ENCODE results near the gene MAZ. TPM values are rescaled to one million over a fixed set of nuclear protein-coding genes. Genes with fewer than 3 reads are reported as not detected.
A peak's percentile ranks its signal among the peaks of the same experiment; 100 is the strongest.

MAZ gene
- total RNA-seq, 1 experiment from 2014 or later = 256 TPM

DNA sequence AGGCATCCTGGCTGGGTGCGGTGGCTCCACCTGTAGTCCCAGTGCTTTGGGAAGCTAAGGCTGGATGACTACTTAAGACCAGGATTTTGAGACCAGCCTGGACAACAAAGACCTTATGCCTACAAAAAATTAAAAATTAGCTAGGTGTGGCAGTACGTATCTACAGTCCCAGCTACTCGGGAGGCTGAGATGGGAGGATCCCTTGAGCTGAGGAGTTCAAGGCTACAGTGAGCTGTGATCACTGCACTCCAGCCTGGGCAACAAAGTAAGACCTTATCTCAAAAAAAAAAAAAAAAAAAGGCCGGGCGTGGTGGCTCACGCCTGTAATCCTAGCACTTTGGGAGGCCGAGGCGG is 20.0 kb downstream of the MAZ start:
- ChIA-PET POLR2A (interaction anchor here (0.7 to 1.2 kb wide), 2 partner anchors 15 to 205 kb away, joined by 3 read pairs; partner anchors contain the start of gene TLCD3B), RAD21 (ENCODE audit: low non-redundant PET in 1 of 2, low total read pairs in 2 of 2, uncharacterized antibody in 2 of 2, unreplicated experiment in 2 of 2) (no interaction called here), CTCF (interaction anchor here (2.2 to 4.9 kb wide), 2 partner anchors 10 to 22 kb away, joined by 12 to 29 read pairs; partner anchors contain the start of gene PAGR1)
- H4K20me1 ChIP-seq (ENCODE audit: insufficient read depth) = no peaks in the 10 kb centered on the region
- BruUV-seq (replicated peaks) = no TSS peak
- ATAC-seq = no peak
- TF ChIP-seq EGR1 (IDR thresholded peaks at IDR 0.05; ENCODE audit: low read depth) (no peak), SIN3A (IDR thresholded peaks at IDR 0.05; ENCODE audit: low read depth) (no peak)
- no peak overlapping the region for H2AFZ ChIP-seq (ENCODE audit: low read depth, low read length, poor library complexity, severe bottlenecking)
- no peaks in the 10 kb centered on the region for H3K36me3 ChIP-seq (ENCODE audit: control insufficient read depth in 1 of 2, insufficient read depth in 2 of 2, low read length in 2 of 2)
- H3K79me2 ChIP-seq (ENCODE audit: insufficient read depth, low read length) = peaks cover 28% of the 10 kb centered on the region
- peak overlapping the region; percentile 56 for H3K9ac ChIP-seq (ENCODE audit: low read length)
- H3K4me1 ChIP-seq (ENCODE audit: control insufficient read depth in 1 of 2, insufficient read depth in 2 of 2, low read length in 2 of 2) = peaks cover 71 to 90% of the 10 kb centered on the region in 2 experiments
- no peaks in the 10 kb centered on the region for H3K27me3 ChIP-seq (ENCODE audit: insufficient read depth, low read length)
- intact Hi-C loops (cut with micrococcal nuclease) = no loop called here
- H3K4me2 ChIP-seq (ENCODE audit: low read length) = peak overlapping the region; percentile 78
- no peaks in the 10 kb centered on the region for H3K9me2 ChIP-seq (ENCODE audit: insufficient read depth)
- peak overlapping the region; percentile 98 for H3K27ac ChIP-seq (ENCODE audit: low read depth, low read length)
- H3K4me3 ChIP-seq (replicated peaks in 1 of 2; ENCODE audit: low read depth in 1 of 2, low read length in 2 of 2) = no peak overlapping the region
- no peak for DNase-seq (ENCODE audit: low read depth, low spot score)
- H3K9me3 ChIP-seq (ENCODE audit: control insufficient read depth in 1 of 2, insufficient read depth in 1 of 2, low read depth in 1 of 2, low read length in 2 of 2) = no peaks in the 10 kb centered on the region

DNA sequence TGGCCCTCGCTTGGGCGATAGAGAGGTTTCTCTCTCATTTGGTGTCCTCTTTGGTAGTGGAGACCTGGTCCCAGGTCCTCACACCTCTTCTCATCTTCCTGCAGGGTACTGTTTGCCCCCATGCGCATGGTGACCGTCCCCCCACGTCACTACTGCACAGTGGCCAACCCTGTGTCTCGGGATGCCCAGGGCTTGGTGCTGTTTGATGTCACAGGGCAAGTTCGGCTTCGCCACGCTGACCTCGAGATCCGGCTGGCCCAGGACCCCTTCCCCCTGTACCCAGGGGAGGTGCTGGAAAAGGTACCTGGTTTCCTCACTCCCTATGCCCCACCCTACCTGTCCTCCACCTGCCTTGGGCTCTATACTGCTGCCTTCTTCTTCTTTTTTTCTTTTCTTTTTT is 24.4 kb downstream of the MAZ start:
- ChIA-PET POLR2A (no interaction called here), RAD21 (ENCODE audit: low non-redundant PET in 1 of 2, low total read pairs in 2 of 2, uncharacterized antibody in 2 of 2, unreplicated experiment in 2 of 2) (no interaction called here), CTCF (no interaction called here)
- Histone ChIP-seq H3K79me2 (ENCODE audit: insufficient read depth, low read length) (no peaks in the 10 kb centered on the region; the same call in 1 of the 2 replicates), H3K4me2 (ENCODE audit: low read length) (no peak overlapping the region), H3K4me3 (replicated peaks in 1 of 2; ENCODE audit: low read depth in 1 of 2, low read length in 2 of 2) (no peak overlapping the region), H2AFZ (ENCODE audit: low read depth, low read length, poor library complexity, severe bottlenecking) (no peak overlapping the region), H4K20me1 (ENCODE audit: insufficient read depth) (no peaks in the 10 kb centered on the region), H3K36me3 (ENCODE audit: control insufficient read depth in 1 of 2, insufficient read depth in 2 of 2, low read length in 2 of 2) (peaks cover 2 to 4% of the 10 kb centered on the region in 2 experiments; a peak in 2 of 4 replicates), H3K4me1 (ENCODE audit: control insufficient read depth in 1 of 2, insufficient read depth in 2 of 2, low read length in 2 of 2) (peaks cover 28 to 50% of the 10 kb centered on the region in 2 experiments), H3K9me3 (ENCODE audit: control insufficient read depth in 1 of 2, insufficient read depth in 1 of 2, low read depth in 1 of 2, low read length in 2 of 2) (no peaks in the 10 kb centered on the region), H3K27ac (ENCODE audit: low read depth, low read length) (no peak overlapping the region), H3K9me2 (ENCODE audit: insufficient read depth) (no peaks in the 10 kb centered on the region), H3K27me3 (ENCODE audit: insufficient read depth, low read length) (no peaks in the 10 kb centered on the region), H3K9ac (ENCODE audit: low read length) (no peak overlapping the region)
- no TSS peak for BruUV-seq (replicated peaks)
- TF ChIP-seq, protein P1, sequence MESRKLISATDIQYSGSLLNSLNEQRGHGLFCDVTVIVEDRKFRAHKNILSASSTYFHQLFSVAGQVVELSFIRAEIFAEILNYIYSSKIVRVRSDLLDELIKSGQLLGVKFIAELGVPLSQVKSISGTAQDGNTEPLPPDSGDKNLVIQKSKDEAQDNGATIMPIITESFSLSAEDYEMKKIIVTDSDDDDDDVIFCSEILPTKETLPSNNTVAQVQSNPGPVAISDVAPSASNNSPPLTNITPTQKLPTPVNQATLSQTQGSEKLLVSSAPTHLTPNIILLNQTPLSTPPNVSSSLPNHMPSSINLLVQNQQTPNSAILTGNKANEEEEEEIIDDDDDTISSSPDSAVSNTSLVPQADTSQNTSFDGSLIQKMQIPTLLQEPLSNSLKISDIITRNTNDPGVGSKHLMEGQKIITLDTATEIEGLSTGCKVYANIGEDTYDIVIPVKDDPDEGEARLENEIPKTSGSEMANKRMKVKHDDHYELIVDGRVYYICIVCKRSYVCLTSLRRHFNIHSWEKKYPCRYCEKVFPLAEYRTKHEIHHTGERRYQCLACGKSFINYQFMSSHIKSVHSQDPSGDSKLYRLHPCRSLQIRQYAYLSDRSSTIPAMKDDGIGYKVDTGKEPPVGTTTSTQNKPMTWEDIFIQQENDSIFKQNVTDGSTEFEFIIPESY (IDR thresholded peaks at IDR 0.05; ENCODE audit: extremely low read depth, insufficient replicate concordance, low read length) = no peak
- no peak for TF ChIP-seq ZFX (IDR thresholded peaks at IDR 0.05)
- TF ChIP-seq CBX3 (IDR thresholded peaks at IDR 0.05; ENCODE audit: low read depth) = no peak
- no peak for TF ChIP-seq SP1 (IDR thresholded peaks at IDR 0.05; ENCODE audit: low read depth)
- no peak for TF ChIP-seq POLR2AphosphoS5 (IDR thresholded peaks at IDR 0.05; ENCODE audit: low read depth, low read length)
- intact Hi-C loops (cut with micrococcal nuclease) = no loop called here
- ATAC-seq (no peak), DNase-seq (ENCODE audit: low read depth, low spot score) (no peak)
